Measurements from ENCODE around the gene VWC2. TPM values are rescaled to one million over a fixed set of nuclear protein-coding genes. Genes with fewer than 3 reads are reported as not detected.

The VWC2 gene
- total and polyA plus RNA-seq, 10 of the 15 experiments (the other 5 are each of a cell fraction or from before 2014, with no cell fraction given) = 0.01 to 0.06 (median 0.03) TPM; not detected in 7

DNA sequence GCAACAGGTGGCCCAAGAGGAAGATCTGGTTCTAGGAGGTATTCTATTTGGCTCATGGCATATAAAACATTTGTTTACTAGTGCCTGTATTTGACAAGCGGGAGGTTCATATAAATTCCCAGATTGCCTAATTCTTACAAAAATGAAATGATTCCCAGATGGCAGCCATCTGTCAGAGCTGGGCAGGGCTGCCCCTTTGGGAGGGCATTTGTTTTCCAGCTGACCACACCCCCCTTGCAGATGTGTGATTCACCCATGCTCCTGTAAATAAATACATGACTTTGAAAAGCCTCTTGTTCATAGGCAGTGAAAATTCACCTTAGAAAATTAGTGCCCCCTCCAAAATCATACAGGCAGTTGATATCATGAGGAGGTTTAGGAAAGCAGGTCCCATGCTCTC, 8.6 kb downstream of the VWC2 start (continued):
- TF ChIP-seq, protein P1, sequence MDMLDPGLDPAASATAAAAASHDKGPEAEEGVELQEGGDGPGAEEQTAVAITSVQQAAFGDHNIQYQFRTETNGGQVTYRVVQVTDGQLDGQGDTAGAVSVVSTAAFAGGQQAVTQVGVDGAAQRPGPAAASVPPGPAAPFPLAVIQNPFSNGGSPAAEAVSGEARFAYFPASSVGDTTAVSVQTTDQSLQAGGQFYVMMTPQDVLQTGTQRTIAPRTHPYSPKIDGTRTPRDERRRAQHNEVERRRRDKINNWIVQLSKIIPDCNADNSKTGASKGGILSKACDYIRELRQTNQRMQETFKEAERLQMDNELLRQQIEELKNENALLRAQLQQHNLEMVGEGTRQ (IDR thresholded peaks at IDR 0.05; ENCODE audit: borderline replicate concordance, low read depth, low read length) = no peak
- TF ChIP-seq, protein P2, sequence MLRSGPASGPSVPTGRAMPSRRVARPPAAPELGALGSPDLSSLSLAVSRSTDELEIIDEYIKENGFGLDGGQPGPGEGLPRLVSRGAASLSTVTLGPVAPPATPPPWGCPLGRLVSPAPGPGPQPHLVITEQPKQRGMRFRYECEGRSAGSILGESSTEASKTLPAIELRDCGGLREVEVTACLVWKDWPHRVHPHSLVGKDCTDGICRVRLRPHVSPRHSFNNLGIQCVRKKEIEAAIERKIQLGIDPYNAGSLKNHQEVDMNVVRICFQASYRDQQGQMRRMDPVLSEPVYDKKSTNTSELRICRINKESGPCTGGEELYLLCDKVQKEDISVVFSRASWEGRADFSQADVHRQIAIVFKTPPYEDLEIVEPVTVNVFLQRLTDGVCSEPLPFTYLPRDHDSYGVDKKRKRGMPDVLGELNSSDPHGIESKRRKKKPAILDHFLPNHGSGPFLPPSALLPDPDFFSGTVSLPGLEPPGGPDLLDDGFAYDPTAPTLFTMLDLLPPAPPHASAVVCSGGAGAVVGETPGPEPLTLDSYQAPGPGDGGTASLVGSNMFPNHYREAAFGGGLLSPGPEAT (IDR thresholded peaks at IDR 0.05; ENCODE audit: low read depth) = no peak
- TF ChIP-seq, protein P3, sequence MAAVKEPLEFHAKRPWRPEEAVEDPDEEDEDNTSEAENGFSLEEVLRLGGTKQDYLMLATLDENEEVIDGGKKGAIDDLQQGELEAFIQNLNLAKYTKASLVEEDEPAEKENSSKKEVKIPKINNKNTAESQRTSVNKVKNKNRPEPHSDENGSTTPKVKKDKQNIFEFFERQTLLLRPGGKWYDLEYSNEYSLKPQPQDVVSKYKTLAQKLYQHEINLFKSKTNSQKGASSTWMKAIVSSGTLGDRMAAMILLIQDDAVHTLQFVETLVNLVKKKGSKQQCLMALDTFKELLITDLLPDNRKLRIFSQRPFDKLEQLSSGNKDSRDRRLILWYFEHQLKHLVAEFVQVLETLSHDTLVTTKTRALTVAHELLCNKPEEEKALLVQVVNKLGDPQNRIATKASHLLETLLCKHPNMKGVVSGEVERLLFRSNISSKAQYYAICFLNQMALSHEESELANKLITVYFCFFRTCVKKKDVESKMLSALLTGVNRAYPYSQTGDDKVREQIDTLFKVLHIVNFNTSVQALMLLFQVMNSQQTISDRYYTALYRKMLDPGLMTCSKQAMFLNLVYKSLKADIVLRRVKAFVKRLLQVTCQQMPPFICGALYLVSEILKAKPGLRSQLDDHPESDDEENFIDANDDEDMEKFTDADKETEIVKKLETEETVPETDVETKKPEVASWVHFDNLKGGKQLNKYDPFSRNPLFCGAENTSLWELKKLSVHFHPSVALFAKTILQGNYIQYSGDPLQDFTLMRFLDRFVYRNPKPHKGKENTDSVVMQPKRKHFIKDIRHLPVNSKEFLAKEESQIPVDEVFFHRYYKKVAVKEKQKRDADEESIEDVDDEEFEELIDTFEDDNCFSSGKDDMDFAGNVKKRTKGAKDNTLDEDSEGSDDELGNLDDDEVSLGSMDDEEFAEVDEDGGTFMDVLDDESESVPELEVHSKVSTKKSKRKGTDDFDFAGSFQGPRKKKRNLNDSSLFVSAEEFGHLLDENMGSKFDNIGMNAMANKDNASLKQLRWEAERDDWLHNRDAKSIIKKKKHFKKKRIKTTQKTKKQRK (IDR thresholded peaks at IDR 0.05; ENCODE audit: low read depth, low read length) = no peak
- TF ChIP-seq PML (IDR thresholded peaks at IDR 0.05; ENCODE audit: low read length) (no peak), MYC (IDR thresholded peaks at IDR 0.05; ENCODE audit: insufficient read depth, insufficient read length, insufficient replicate concordance, low read length, severe bottlenecking) (no peak), WRNIP1 (IDR thresholded peaks at IDR 0.05; ENCODE audit: borderline replicate concordance, low read depth, low read length) (no peak), CREB1 (IDR thresholded peaks at IDR 0.05; ENCODE audit: low read depth) (no peak)
